Measurements from ENCODE around the gene RBM7.

Gene RBM7

GRCh38 chr11:114396916-114397315, 3.5 kb upstream of the RBM7 start:
- DNase-seq (ENCODE audit: low read depth): no peak

- no peak for DNase-seq (ENCODE audit: low read depth)
Measured at GRCh38 chr11:114397349-114397982, 3.0 kb upstream of the RBM7 start.

- no peak for DNase-seq (ENCODE audit: low read depth)
Measured at GRCh38 chr11:114398303-114398920, 2.1 kb upstream of the RBM7 start.

- DNase-seq (ENCODE audit: low read depth): no peak
Measured at GRCh38 chr11:114399490-114400215, 813 bp upstream of the RBM7 start.

- no peak for DNase-seq (ENCODE audit: low read depth)
Measured at GRCh38 chr11:114400915-114401223, 403 bp downstream of the RBM7 start.

GRCh38 chr11:114401311-114401710, 845 bp downstream of the RBM7 start:
- DNase-seq (ENCODE audit: low read depth): no peak

GRCh38 chr11:114412946-114413345, 12.5 kb downstream of the RBM7 start:
- no peak for DNase-seq (ENCODE audit: low read depth)

- DNase-seq (ENCODE audit: low read depth): no peak
Measured at GRCh38 chr11:114413958-114414357, 13.5 kb downstream of the RBM7 start.

- no peak for DNase-seq (ENCODE audit: low read depth)
Measured at GRCh38 chr11:114416441-114416961, 16.0 kb downstream of the RBM7 start.

- no peak for DNase-seq (ENCODE audit: low read depth)
Measured at GRCh38 chr11:114426280-114426679, 25.8 kb downstream of the RBM7 start.

- no peak for DNase-seq (ENCODE audit: low read depth)
Measured at GRCh38 chr11:114430290-114430689, 29.8 kb downstream of the RBM7 start.

- DNase-seq (ENCODE audit: low read depth): no peak
Measured at GRCh38 chr11:114432893-114433292, 32.4 kb downstream of the RBM7 start.

- no peak for DNase-seq (ENCODE audit: low read depth)
Measured at GRCh38 chr11:114433376-114433775, 32.9 kb downstream of the RBM7 start.

GRCh38 chr11:114438303-114438702, 37.8 kb downstream of the RBM7 start:
- DNase-seq (ENCODE audit: low read depth): no peak

- DNase-seq (ENCODE audit: low read depth): peak; percentile 90
Measured at GRCh38 chr11:114439229-114440120, 39.0 kb downstream of the RBM7 start, which contains the start of gene REXO2. Gene REXO2 (plus strand): TSS chr11:114439467. CDS start chr11:114439529, 62 bp downstream.

GRCh38 chr11:114440121-114440860, 39.8 kb downstream of the RBM7 start:
- DNase-seq (ENCODE audit: low read depth): no peak

- no peak for DNase-seq (ENCODE audit: low read depth)
Measured at GRCh38 chr11:114440971-114441763, 40.7 kb downstream of the RBM7 start.

GRCh38 chr11:114441921-114442320, 41.5 kb downstream of the RBM7 start:
- DNase-seq (ENCODE audit: low read depth): no peak

- DNase-seq (ENCODE audit: low read depth): no peak
Measured at GRCh38 chr11:114442536-114442935, 42.1 kb downstream of the RBM7 start.

GRCh38 chr11:114447444-114447843, 47.0 kb downstream of the RBM7 start:
- DNase-seq (ENCODE audit: low read depth): no peak

- no peak for DNase-seq (ENCODE audit: low read depth)
Measured at GRCh38 chr11:114447892-114448291, 47.4 kb downstream of the RBM7 start.

Data from CMK (cell line).